HG03378 (cell line): Measurements from ENCODE around the gene NOTCH3.

Experiments used
- ATAC-seq: cut with Tn5 transposase; IDR thresholded peaks from one replicate; pipeline ENCODE4 v1.9.1; 2021; ENCODE audit warnings: mild to moderate bottlenecking, moderate library complexity; ENCODE audit not compliant: unreplicated experiment

The NOTCH3 gene

GRCh38 chr19:15169541-15170285, 31.1 kb downstream of the NOTCH3 start:
- ATAC-seq = no peak

GRCh38 chr19:15166700-15167099, 34.1 kb downstream of the NOTCH3 start:
- ATAC-seq = no peak

- ATAC-seq = no peak
Measured at GRCh38 chr19:15161028-15161984, 39.5 kb downstream of the NOTCH3 start.

GRCh38 chr19:15159251-15159650, 41.5 kb downstream of the NOTCH3 start:
- no peak for ATAC-seq

- ATAC-seq = no peak
Measured at GRCh38 chr19:15156391-15156790, 44.4 kb downstream of the NOTCH3 start.

- ATAC-seq = no peak
Measured at GRCh38 chr19:15155296-15155695, 45.5 kb downstream of the NOTCH3 start.

GRCh38 chr19:15154002-15154612, 46.7 kb downstream of the NOTCH3 start:
- no peak for ATAC-seq

- ATAC-seq = no peak
Measured at GRCh38 chr19:15149737-15150136, 51.1 kb downstream of the NOTCH3 start.

- no peak for ATAC-seq
Measured at GRCh38 chr19:15147090-15147489, 53.7 kb downstream of the NOTCH3 start.

GRCh38 chr19:15144046-15144646, 56.6 kb downstream of the NOTCH3 start:
- no peak for ATAC-seq

- no peak for ATAC-seq
Measured at GRCh38 chr19:15142313-15142712, 58.5 kb downstream of the NOTCH3 start.

GRCh38 chr19:15141143-15141542, 59.7 kb downstream of the NOTCH3 start:
- ATAC-seq = no peak

- ATAC-seq = no peak
Measured at GRCh38 chr19:15138427-15138826, 62.4 kb downstream of the NOTCH3 start.

GRCh38 chr19:15137777-15138176, 63.0 kb downstream of the NOTCH3 start:
- ATAC-seq = no peak

GRCh38 chr19:15136234-15136954, 64.4 kb downstream of the NOTCH3 start:
- ATAC-seq = no peak

GRCh38 chr19:15129856-15130585, 70.8 kb downstream of the NOTCH3 start:
- ATAC-seq = no peak

GRCh38 chr19:15128162-15128770, 72.5 kb downstream of the NOTCH3 start:
- no peak for ATAC-seq

- ATAC-seq = no peak
Measured at GRCh38 chr19:15126131-15126910, 74.5 kb downstream of the NOTCH3 start.
